Fibroblast of the aortic adventitia (primary cell): ENCODE data around the gene REEP6. TPM values are rescaled to one million over a fixed set of nuclear protein-coding genes. Genes with fewer than 3 reads are reported as not detected.

Experiments
- DNase-seq: peaks from one replicate; pipeline ENCODE4 v3.0.0-alpha.2; 2010; ENCODE audit warnings: low read depth
- H3K4me3 ChIP-seq: 2 replicates; pipeline ENCODE4 v1.5.1; 2011; ENCODE audit warnings: low read depth, mild to moderate bottlenecking, control low read depth, low read length, moderate library complexity
- total RNA-seq: library from RNA; depleted of rRNA; stranded (reverse); fragments of >200 nt; gene quantifications from 2 replicates; pipeline ENCODE4 v1.2.3, GENCODE V29; 2012; ENCODE audit warnings: low replicate concordance
- TF ChIP-seq, protein P1 (sequence below): IDR thresholded peaks from 2 replicates; pipeline ENCODE4 v1.5.1; 2011; ENCODE audit warnings: mild to moderate bottlenecking, low read length, control low read depth, inconsistent platforms; ENCODE audit not compliant: insufficient read depth

The REEP6 gene
- total RNA-seq, 1 donor, result 2.8 TPM

GRCh38 chr19:1511318-1512317 lies 20.6 kb downstream of the REEP6 start:
- DNase-seq, result no peak
- TF ChIP-seq, protein P1, sequence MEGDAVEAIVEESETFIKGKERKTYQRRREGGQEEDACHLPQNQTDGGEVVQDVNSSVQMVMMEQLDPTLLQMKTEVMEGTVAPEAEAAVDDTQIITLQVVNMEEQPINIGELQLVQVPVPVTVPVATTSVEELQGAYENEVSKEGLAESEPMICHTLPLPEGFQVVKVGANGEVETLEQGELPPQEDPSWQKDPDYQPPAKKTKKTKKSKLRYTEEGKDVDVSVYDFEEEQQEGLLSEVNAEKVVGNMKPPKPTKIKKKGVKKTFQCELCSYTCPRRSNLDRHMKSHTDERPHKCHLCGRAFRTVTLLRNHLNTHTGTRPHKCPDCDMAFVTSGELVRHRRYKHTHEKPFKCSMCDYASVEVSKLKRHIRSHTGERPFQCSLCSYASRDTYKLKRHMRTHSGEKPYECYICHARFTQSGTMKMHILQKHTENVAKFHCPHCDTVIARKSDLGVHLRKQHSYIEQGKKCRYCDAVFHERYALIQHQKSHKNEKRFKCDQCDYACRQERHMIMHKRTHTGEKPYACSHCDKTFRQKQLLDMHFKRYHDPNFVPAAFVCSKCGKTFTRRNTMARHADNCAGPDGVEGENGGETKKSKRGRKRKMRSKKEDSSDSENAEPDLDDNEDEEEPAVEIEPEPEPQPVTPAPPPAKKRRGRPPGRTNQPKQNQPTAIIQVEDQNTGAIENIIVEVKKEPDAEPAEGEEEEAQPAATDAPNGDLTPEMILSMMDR, result no peak
- H3K4me3 ChIP-seq, result peak overlapping the region; percentile 14

- peak; percentile 42 for DNase-seq
- TF ChIP-seq, protein P1, result peak; percentile 1
- H3K4me3 ChIP-seq, result peak within 1 kb of the TSS; percentile 76
Observed at GRCh38 chr19:1512671-1513498, 21.9 kb downstream of the REEP6 start, which contains the start of gene ADAMTSL5. ADAMTSL5 (minus strand) TSS chr19:1513019; CDS start chr19:1510943, 2,076 bp downstream.

DNA sequence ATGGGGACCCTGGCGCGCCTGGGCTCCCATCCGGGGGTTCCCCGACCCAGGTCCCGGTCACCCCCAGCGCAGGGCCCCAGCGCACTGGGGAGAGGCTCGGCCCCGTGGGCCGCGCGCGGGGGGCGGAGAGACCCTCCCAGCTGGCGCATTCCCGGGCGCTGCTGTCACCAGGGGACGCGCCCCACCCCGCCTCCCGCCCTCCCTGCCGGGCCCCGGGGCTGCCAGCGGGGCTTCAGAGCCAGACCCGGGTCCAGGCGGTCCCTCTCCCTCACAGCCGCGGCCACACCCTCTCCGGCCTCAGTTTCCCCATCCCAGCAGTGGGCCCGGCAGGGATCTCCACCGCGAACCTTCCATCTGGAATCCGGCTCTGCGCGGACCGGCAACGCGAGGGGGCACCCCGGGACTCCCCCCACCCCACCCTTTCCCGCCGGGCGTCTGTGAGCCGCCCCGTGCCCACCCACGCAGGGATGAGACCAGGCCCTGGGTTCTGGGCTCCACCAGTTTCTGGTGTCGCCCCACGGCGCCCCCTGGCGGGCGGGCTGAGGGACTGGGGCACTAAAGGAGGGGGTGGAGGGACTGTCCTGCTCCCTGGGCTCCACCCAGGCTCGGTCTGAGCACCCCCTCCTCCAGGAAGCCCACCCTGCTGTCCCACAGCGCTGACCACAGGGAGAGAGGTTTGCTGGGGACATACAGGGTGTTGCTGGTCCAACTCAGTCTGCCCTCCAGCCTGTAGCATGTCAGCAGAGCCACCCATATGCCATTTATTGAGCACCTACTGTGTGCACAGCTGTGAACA lies 22.7 kb downstream of the REEP6 start:
- TF ChIP-seq, protein P1, result peak; percentile 69
- peak; percentile 52 for DNase-seq
- peak overlapping the region; percentile 76 for H3K4me3 ChIP-seq

GRCh38 chr19:1514295-1514661 lies 23.3 kb downstream of the REEP6 start:
- H3K4me3 ChIP-seq, result no peak overlapping the region
- DNase-seq, result no peak
- TF ChIP-seq, protein P1, result no peak

DNA sequence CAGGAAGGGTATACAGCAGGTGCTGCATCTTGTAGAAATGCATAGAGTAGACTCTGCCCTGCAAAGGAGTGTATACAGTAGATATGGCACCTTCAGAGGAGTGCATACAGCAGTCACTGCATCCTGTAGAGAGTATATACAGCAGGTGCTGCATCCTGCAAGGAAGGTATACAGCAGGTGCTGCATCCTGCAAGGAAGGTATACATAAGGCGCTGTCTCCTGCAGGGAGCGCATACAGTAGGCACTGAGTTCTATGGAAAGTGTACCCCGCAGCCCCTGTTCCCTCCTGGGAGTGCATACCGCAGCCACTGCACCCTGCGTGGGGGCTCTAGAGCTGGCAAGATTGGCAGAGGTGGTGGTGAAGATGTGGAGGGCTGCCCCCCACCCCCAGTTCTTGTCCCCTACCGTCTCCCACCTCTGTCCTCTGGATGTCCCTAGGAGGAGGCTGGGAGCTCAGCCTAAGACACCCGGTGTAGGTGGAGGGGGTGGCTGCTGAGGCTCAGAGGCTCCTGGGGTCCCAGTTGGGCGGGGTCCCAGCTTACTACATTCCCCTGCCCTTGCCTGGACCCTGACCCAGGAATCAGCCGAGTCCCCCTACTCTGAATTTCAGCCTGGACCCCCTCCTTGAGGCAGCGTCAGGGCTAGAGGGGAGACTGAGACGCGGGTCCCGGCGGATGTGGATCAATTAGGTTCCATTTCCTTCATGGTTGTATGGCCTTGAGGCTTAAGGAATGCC lies 24.2 kb downstream of the REEP6 start:
- DNase-seq, result no peak
- H3K4me3 ChIP-seq, result no peak overlapping the region
- TF ChIP-seq, protein P1, result no peak
